ENCODE data around the gene FXYD5.

- no peak for TF ChIP-seq CTCF (IDR thresholded peaks at IDR 0.05; ENCODE audit: low read depth, low read length, poor library complexity, severe bottlenecking)
- no peak for TF ChIP-seq EZH2phosphoT487 (IDR thresholded peaks at IDR 0.05; ENCODE audit: borderline replicate concordance, low read length)
Observed at GRCh38 chr19:35171730-35172129, 17.2 kb downstream of the FXYD5 start.
